Smooth muscle cell (in vitro differentiated cells): ENCODE results near the gene MRPL37. TPM values are rescaled to one million over a fixed set of nuclear protein-coding genes. Genes with fewer than 3 reads are reported as not detected.
"Not testable (repeated sequence)": the region's sequence is repeated elsewhere in the genome, so short reads cannot be mapped to it uniquely, and the experiment has no call there.

Experiments used
- DNase-seq: peaks from one replicate; lab custom pipeline; 2025; ENCODE audit not compliant: unreplicated experiment; lab: John Stamatoyannopoulos, UW
- H2AFZ ChIP-seq: fragments of 200-600 bp; sonication (generic); 2 replicates; pipeline ENCODE4 v1.6.0; 2016; ENCODE audit warnings: antibody characterized with exemption, low read depth, mild to moderate bottlenecking
- H3F3A ChIP-seq: fragments of 200-600 bp; sonication (generic); 2 replicates; pipeline ENCODE4 v1.6.0; 2017; ENCODE audit warnings: antibody characterized with exemption, low read depth
- H3K27ac ChIP-seq: fragments of 200-600 bp; sonication (generic); 2 replicates; pipeline ENCODE4 v1.5.1; 2016; ENCODE audit warnings: low read depth, mild to moderate bottlenecking
- H3K27me3 ChIP-seq: fragments of 200-600 bp; sonication (generic); 2 replicates; pipeline ENCODE4 v1.6.1; 2016; ENCODE audit warnings: low read depth, mild to moderate bottlenecking
- H3K36me3 ChIP-seq: fragments of 200-600 bp; sonication (generic); 2 replicates; pipeline ENCODE4 v1.5.1; 2016; ENCODE audit warnings: low read depth
- H3K4me1 ChIP-seq: fragments of 200-600 bp; sonication (generic); 2 replicates; pipeline ENCODE4 v1.5.1; 2016; ENCODE audit warnings: low read depth
- H3K4me2 ChIP-seq: fragments of 200-600 bp; sonication (generic); 2 replicates; pipeline ENCODE4 v1.6.0; 2016; ENCODE audit warnings: mild to moderate bottlenecking
- H3K4me3 ChIP-seq: fragments of 200-600 bp; sonication (generic); 2 replicates; pipeline ENCODE4 v1.5.1; 2016; ENCODE audit warnings: mild to moderate bottlenecking
- H3K79me2 ChIP-seq: fragments of 200-600 bp; sonication (generic); 2 replicates; pipeline ENCODE4 v1.6.0; 2016; ENCODE audit warnings: low read depth, mild to moderate bottlenecking
- H3K9ac ChIP-seq: fragments of 200-600 bp; sonication (generic); 2 replicates; pipeline ENCODE4 v1.6.0; 2016; ENCODE audit warnings: low read depth
- H3K9me3 ChIP-seq: fragments of 200-600 bp; sonication (generic); replicated peaks from 2 replicates; pipeline ENCODE4 v1.5.1; 2016; ENCODE audit warnings: low read depth
- H4K20me1 ChIP-seq: fragments of 200-600 bp; sonication (generic); 2 replicates; pipeline ENCODE4 v1.6.0; 2016; ENCODE audit warnings: low read depth
- WGBS: methylation state at CpG from one replicate; pipeline ENCODE4 v1.1.7; 2016; ENCODE audit warnings: low lambda C conversion rate; 5-methylcytosine and 5-hydroxymethylcytosine counted together
- polyA plus RNA-seq: library from polyadenylated mRNA; unstranded; fragments of >200 nt; fragmentation: Nextera tagmentation; extraction: Ambion mirVana; gene quantifications from 2 replicates; pipeline ENCODE4 v1.2.1, GENCODE V29; 2016
- total RNA-seq: library from RNA; depleted of rRNA; stranded (reverse); fragments of >200 nt; gene quantifications from 2 replicates; pipeline ENCODE4 v1.2.3, GENCODE V29; 2014
- TF ChIP-seq, protein P1 (sequence below): fragments of 200-600 bp; sonication (generic); IDR thresholded peaks from 2 replicates; pipeline ENCODE4 v1.5.1; 2017; ENCODE audit warnings: borderline replicate concordance, mild to moderate bottlenecking, antibody characterized with exemption; ENCODE audit not compliant: insufficient read depth, poor library complexity, severe bottlenecking

MRPL37 gene
- total and polyA plus RNA-seq, 2 experiments from 2014 or later, result 85.5 to 96.4 TPM

DNA sequence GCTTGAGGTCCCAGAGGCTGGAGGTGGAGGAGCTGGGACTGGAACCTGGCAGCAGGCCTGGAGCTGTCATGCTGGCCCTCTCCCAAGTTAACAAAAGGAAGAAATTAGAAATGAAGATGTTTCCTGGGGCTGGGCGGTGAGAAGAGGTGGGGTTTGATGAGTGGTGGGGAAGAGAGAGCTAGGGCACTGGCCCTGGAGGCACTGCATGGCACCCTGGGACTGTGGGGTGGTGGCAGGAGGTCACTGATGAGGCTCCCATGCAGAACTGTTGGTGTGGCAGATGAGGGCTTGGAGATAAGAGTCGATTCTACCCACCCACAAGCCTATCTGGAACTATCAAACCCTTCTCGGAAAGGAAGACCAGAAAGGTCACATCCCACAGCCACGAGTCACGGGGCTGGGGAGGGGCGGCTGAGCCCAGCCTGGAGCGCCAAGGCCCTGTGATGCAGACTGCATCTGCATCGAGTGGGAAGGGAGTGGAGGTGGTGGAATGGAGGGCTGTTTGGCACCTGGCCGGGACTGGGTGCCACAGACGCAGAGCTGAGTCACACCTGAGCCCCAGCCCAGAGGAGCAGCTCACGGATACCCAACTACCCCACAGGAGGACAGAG lies 29.4 kb downstream of the MRPL37 start:
- Histone ChIP-seq H3K4me1 (peaks cover 5% of the 10 kb centered on the region), H3K4me2 (no peak overlapping the region), H3K27me3 (no peaks in the 10 kb centered on the region), H3K9ac (no peak overlapping the region), H4K20me1 (no peaks in the 10 kb centered on the region), H3K9me3 (no peaks in the 10 kb centered on the region), H3K4me3 (no peak overlapping the region), H3K27ac (no peak overlapping the region), H3F3A (peaks cover 4% of the 10 kb centered on the region), H3K79me2 (no peaks in the 10 kb centered on the region), H3K36me3 (no peaks in the 10 kb centered on the region), H2AFZ (no peak overlapping the region)
- 29% methylated on average over 11 of the region's 11 CpGs for WGBS
- TF ChIP-seq, protein P1, sequence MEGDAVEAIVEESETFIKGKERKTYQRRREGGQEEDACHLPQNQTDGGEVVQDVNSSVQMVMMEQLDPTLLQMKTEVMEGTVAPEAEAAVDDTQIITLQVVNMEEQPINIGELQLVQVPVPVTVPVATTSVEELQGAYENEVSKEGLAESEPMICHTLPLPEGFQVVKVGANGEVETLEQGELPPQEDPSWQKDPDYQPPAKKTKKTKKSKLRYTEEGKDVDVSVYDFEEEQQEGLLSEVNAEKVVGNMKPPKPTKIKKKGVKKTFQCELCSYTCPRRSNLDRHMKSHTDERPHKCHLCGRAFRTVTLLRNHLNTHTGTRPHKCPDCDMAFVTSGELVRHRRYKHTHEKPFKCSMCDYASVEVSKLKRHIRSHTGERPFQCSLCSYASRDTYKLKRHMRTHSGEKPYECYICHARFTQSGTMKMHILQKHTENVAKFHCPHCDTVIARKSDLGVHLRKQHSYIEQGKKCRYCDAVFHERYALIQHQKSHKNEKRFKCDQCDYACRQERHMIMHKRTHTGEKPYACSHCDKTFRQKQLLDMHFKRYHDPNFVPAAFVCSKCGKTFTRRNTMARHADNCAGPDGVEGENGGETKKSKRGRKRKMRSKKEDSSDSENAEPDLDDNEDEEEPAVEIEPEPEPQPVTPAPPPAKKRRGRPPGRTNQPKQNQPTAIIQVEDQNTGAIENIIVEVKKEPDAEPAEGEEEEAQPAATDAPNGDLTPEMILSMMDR, result no peak
- DNase-seq, result no peak

DNA sequence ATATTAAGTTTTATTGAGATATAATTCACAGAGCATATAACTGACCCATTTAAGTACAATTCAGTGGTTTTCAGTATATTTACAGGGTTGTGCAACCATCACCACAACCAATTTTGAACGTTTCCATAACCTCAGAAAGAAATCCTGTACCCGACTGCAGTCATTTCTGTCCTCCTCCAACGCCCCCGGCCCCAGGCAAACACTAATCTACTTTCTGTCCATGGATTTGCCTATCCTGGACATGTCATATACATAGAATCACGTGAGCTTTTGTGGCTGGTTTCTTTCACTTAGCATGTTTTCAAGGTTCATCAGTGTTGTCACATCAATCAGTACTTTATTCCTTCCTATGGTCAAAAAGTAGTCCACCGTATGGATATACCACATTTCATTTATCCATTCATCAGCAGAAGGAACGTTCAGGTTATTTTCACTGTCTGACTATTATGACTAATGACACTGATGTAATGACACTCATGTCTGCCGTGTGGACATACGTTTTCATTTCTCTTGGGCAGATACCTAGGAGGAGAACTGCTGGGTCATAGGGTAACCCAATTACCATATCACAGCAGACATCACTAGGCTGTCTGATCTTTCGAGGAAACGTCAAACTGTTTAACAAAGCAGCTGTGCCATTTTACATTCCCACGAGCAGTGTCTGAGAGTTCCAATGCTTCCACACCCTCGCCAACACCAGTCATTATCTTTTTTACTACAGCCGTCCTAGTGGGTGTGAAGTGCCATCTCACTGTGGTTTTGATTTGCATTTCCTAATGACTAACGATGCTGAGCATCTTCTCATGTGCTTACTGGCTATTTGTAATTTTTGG lies 30.8 kb downstream of the MRPL37 start:
- no peaks in the 10 kb centered on the region for H3K9me3 ChIP-seq
- peaks cover 4% of the 10 kb centered on the region for H3F3A ChIP-seq
- WGBS, result 51% methylated on average over 15 of the region's 15 CpGs
- peaks cover 5% of the 10 kb centered on the region for H3K4me1 ChIP-seq
- H3K79me2 ChIP-seq, result no peaks in the 10 kb centered on the region
- no peaks in the 10 kb centered on the region for H3K36me3 ChIP-seq
- no peak for DNase-seq
- H2AFZ ChIP-seq, result no peak overlapping the region
- no peaks in the 10 kb centered on the region for H4K20me1 ChIP-seq
- H3K4me2 ChIP-seq, result no peak overlapping the region
- no peak overlapping the region for H3K4me3 ChIP-seq
- no peaks in the 10 kb centered on the region for H3K27me3 ChIP-seq
- H3K9ac ChIP-seq, result no peak overlapping the region
- TF ChIP-seq, protein P1, result no peak
- H3K27ac ChIP-seq, result peak overlapping the region; percentile 39

DNA sequence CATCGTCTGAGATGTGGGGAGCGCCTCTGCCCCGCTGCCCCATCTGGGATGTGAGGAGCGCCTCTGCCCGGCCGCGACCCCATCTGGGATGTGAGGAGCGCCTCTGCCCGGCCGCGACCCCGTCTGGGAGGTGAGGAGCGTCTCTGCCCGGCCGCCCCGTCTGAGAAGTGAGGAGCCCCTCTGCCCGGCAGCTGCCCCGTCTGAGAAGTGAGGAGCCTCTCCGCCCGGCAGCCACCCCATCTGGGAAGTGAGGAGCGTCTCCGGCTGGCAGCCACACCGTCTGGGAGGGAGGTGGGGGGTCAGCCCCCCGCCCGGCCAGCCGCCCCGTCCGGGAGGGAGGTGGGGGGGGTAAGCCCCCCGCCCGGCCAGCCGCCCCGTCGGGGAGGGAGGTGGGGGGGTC lies 33.2 kb downstream of the MRPL37 start:
- not testable (repeated sequence) for H3F3A ChIP-seq, H3K27me3 ChIP-seq, H3K4me2 ChIP-seq, DNase-seq, H3K4me1 ChIP-seq, H3K27ac ChIP-seq, H3K79me2 ChIP-seq, H3K9ac ChIP-seq, H4K20me1 ChIP-seq, H3K9me3 ChIP-seq, H2AFZ ChIP-seq, H3K4me3 ChIP-seq, H3K36me3 ChIP-seq
- 99% methylated on average over 20 of the region's 33 CpGs for WGBS

DNA sequence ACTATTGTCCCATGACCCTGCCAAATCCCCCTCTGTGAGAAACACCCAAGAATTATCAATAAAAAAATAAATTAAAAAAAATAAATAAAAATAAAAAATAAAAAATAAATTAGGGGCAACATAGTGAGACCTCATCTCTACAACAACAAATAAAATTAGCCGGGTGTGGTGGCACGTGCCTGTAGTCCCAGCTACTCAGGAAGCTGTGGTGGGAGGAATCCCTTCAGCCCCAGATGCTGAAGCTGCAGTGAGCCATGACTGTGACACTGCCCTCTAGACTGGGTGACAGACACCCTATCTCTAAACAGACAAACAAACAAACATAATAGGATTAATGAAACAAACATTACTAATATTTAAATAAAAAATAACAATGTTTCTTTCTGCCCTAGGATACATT lies 34.3 kb downstream of the MRPL37 start:
- Histone ChIP-seq H3K9me3 (no peaks in the 10 kb centered on the region), H2AFZ (no peak overlapping the region), H3K79me2 (no peaks in the 10 kb centered on the region), H4K20me1 (no peaks in the 10 kb centered on the region), H3K36me3 (no peaks in the 10 kb centered on the region), H3K9ac (no peak overlapping the region), H3K4me1 (no peaks in the 10 kb centered on the region), H3K4me3 (no peak overlapping the region), H3K27ac (no peak overlapping the region), H3F3A (no peaks in the 10 kb centered on the region), H3K27me3 (no peaks in the 10 kb centered on the region), H3K4me2 (no peak overlapping the region)
- DNase-seq, result no peak
- TF ChIP-seq, protein P1, result no peak
- WGBS, result 80% methylated on average over 2 of the region's 2 CpGs
